NCI-H1105 (cell line): ENCODE data around the gene ZNF507.

Experiments used
- DNase-seq: peaks from one replicate; lab custom pipeline; 2025; lab: John Stamatoyannopoulos, UW

The ZNF507 gene

GRCh38 chr19:32339988-32340874, 5.2 kb upstream of the ZNF507 start:
- peak; percentile 14 for DNase-seq

- no peak for DNase-seq
These were observed 2.7 kb upstream of the ZNF507 start for GRCh38 chr19:32342695-32343094.

GRCh38 chr19:32343550-32344262, 1.7 kb upstream of the ZNF507 start:
- DNase-seq: no peak

GRCh38 chr19:32346901-32347300, 1.5 kb downstream of the ZNF507 start:
- no peak for DNase-seq

- DNase-seq: no peak
These were observed 2.2 kb downstream of the ZNF507 start for GRCh38 chr19:32347573-32347972.

- no peak for DNase-seq
These were observed 3.6 kb downstream of the ZNF507 start for GRCh38 chr19:32349051-32349450.

GRCh38 chr19:32349724-32350470, 4.5 kb downstream of the ZNF507 start:
- DNase-seq: no peak

- DNase-seq: no peak
These were observed 5.1 kb downstream of the ZNF507 start for GRCh38 chr19:32350471-32350865.

- no peak for DNase-seq
These were observed 5.6 kb downstream of the ZNF507 start for GRCh38 chr19:32350987-32351348.

- no peak for DNase-seq
These were observed 6.8 kb downstream of the ZNF507 start for GRCh38 chr19:32352241-32352630.

GRCh38 chr19:32354345-32354744, 8.9 kb downstream of the ZNF507 start:
- DNase-seq: no peak

- DNase-seq: no peak
These were observed 9.9 kb downstream of the ZNF507 start for GRCh38 chr19:32355309-32355708.

GRCh38 chr19:32357720-32358119, 12.3 kb downstream of the ZNF507 start:
- DNase-seq: no peak

- DNase-seq: no peak
These were observed 12.9 kb downstream of the ZNF507 start for GRCh38 chr19:32358321-32358720.

GRCh38 chr19:32359581-32359980, 14.2 kb downstream of the ZNF507 start:
- DNase-seq: no peak

- no peak for DNase-seq
These were observed 16.3 kb downstream of the ZNF507 start for GRCh38 chr19:32361574-32362317.

- DNase-seq: no peak
These were observed 16.9 kb downstream of the ZNF507 start for GRCh38 chr19:32362318-32362691.

GRCh38 chr19:32363175-32363574, 17.8 kb downstream of the ZNF507 start:
- no peak for DNase-seq

GRCh38 chr19:32363632-32364031, 18.2 kb downstream of the ZNF507 start:
- DNase-seq: no peak

- no peak for DNase-seq
These were observed 18.6 kb downstream of the ZNF507 start for GRCh38 chr19:32364040-32364439.

- no peak for DNase-seq
These were observed 21.7 kb downstream of the ZNF507 start for GRCh38 chr19:32367063-32367462.

GRCh38 chr19:32367948-32368536, 22.6 kb downstream of the ZNF507 start:
- DNase-seq: no peak
